IPS-18a (cell line): Measurements from ENCODE around the gene MRPS5.

Experiments used
- H3K27ac ChIP-seq: one replicate; pipeline ENCODE4 v1.5.1; 2013; ENCODE audit warnings: low read length
- H3K27me3 ChIP-seq: one replicate; pipeline ENCODE4 v1.6.1; 2013; ENCODE audit warnings: mild to moderate bottlenecking, low read length; ENCODE audit not compliant: control insufficient read depth, insufficient read depth
- H3K36me3 ChIP-seq: one replicate; pipeline ENCODE4 v1.6.1; 2013; ENCODE audit warnings: low read depth, low read length; ENCODE audit not compliant: control insufficient read depth
- H3K4me1 ChIP-seq: one replicate; pipeline ENCODE4 v1.6.1; 2013; ENCODE audit warnings: low read depth, low read length; ENCODE audit not compliant: control insufficient read depth
- H3K4me3 ChIP-seq: one replicate; pipeline ENCODE4 v1.5.1; 2013; ENCODE audit warnings: low read length
- H3K9ac ChIP-seq: one replicate; pipeline ENCODE4 v1.6.1; 2013; ENCODE audit warnings: mild to moderate bottlenecking, low read length, moderate library complexity
- H3K9me3 ChIP-seq: one replicate; pipeline ENCODE4 v1.6.1; 2013; ENCODE audit warnings: low read depth, low read length; ENCODE audit not compliant: control insufficient read depth

The MRPS5 gene

DNA sequence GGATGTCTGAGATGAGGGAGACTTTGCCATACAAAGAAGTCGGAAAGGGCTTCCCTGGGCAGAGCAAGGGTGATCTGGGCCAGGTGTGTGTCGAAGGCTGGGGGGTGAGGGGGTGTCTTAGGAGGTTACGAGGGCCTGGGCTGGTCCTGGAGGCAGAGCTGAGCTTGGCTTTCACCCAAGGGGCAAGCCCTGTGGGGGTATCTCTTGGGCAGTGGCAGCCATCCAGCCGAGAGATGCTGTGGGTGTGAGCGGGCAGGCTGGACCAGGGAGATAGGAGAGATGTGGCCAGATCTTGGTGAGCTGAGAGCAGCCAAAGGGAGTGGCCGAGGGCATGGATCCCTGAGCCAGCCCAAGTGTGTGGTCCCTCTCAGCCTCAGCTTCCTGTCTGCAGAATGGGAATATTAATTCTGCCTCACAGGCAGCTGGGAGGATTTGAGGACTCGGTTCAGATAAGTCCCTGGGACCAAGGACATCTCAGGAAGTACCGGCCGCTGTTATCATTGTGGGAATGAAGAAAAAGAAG, 63.1 kb downstream of the MRPS5 start:
- Histone ChIP-seq H3K27ac (no peak overlapping the region), H3K9ac (no peak overlapping the region), H3K4me1 (peaks cover 8% of the 10 kb centered on the region), H3K27me3 (no peaks in the 10 kb centered on the region), H3K36me3 (no peaks in the 10 kb centered on the region), H3K4me3 (no peak overlapping the region), H3K9me3 (no peaks in the 10 kb centered on the region)

GRCh38 chr2:95057535-95058370, 63.9 kb downstream of the MRPS5 start:
- H3K27me3 ChIP-seq = no peaks in the 10 kb centered on the region
- no peak overlapping the region for H3K9ac ChIP-seq
- no peak overlapping the region for H3K27ac ChIP-seq
- H3K4me1 ChIP-seq = peaks cover 4% of the 10 kb centered on the region
- no peaks in the 10 kb centered on the region for H3K36me3 ChIP-seq
- H3K4me3 ChIP-seq = no peak overlapping the region
- no peaks in the 10 kb centered on the region for H3K9me3 ChIP-seq

DNA sequence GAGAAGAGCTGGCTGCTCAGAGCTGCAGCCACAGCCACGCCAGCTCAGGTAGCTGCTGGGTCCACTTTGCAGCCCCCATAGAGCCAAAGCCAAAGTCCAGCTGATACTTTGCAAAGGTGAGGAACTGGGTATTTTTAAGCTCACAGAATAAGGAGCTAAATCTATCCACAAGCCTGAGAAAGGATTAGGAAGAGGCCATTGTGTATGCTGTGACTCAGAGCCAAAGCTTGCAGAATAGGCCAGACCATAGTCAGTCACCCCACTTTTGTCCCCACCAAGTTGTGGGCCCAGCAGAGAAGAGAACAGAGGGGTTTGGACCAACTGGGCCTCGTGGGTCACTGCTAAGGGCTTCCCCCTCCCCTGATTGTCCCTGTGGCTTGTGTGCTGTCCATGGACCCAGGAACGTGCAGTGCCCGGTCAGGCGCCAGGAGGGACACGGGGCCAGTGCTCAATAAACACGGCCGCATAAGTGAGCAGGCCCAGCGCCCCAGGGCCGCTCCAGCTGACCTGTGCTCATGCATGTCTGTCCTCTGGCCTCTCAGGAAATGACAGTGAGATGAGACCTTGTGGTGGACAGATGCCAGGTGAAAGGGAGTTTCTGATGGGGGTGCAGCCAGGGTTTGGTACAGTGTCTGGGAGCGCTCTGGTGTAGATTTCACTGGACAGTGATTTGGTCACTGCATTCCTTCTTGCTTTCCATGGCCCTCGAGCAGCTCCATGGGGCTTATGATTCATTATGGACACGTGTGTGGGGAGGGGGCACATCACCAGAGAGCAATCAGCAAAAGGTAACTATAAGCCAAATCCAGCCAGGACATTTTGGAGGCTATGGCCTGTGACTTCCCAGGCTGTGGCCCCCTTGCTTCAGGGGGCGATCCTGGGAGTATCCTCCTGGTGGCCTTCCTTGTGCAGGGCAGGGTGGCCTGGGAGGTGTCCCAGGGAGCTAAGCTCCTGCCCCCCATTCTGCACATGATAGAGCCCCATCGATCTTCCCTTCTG, 64.8 kb downstream of the MRPS5 start:
- no peak overlapping the region for H3K9ac ChIP-seq

GRCh38 chr2:95056044-95056443, 65.6 kb downstream of the MRPS5 start:
- H3K9ac ChIP-seq = no peak overlapping the region
- H3K4me1 ChIP-seq = no peaks in the 10 kb centered on the region
- no peak overlapping the region for H3K4me3 ChIP-seq
- H3K36me3 ChIP-seq = no peaks in the 10 kb centered on the region
- no peaks in the 10 kb centered on the region for H3K9me3 ChIP-seq
- H3K27ac ChIP-seq = no peak overlapping the region
- H3K27me3 ChIP-seq = no peaks in the 10 kb centered on the region

More for the DNA sequence above, 64.8 kb downstream of the MRPS5 start:
- Histone ChIP-seq H3K4me1 (no peaks in the 10 kb centered on the region), H3K9me3 (no peaks in the 10 kb centered on the region), H3K36me3 (no peaks in the 10 kb centered on the region), H3K27me3 (no peaks in the 10 kb centered on the region), H3K27ac (no peak overlapping the region), H3K4me3 (no peak overlapping the region)

GRCh38 chr2:95055262-95055661, 66.3 kb downstream of the MRPS5 start:
- Histone ChIP-seq H3K27me3 (no peaks in the 10 kb centered on the region), H3K9ac (no peak overlapping the region), H3K27ac (no peak overlapping the region), H3K9me3 (no peaks in the 10 kb centered on the region), H3K36me3 (no peaks in the 10 kb centered on the region), H3K4me1 (no peaks in the 10 kb centered on the region), H3K4me3 (no peak overlapping the region)

- no peaks in the 10 kb centered on the region for H3K4me1 ChIP-seq
- no peak overlapping the region for H3K27ac ChIP-seq
- H3K36me3 ChIP-seq = no peaks in the 10 kb centered on the region
- no peak overlapping the region for H3K4me3 ChIP-seq
- no peaks in the 10 kb centered on the region for H3K27me3 ChIP-seq
- H3K9me3 ChIP-seq = no peaks in the 10 kb centered on the region
- H3K9ac ChIP-seq = no peak overlapping the region
Measured at GRCh38 chr2:95054016-95054415, 67.6 kb downstream of the MRPS5 start.

- no peak overlapping the region for H3K4me3 ChIP-seq
- no peaks in the 10 kb centered on the region for H3K9me3 ChIP-seq
- H3K36me3 ChIP-seq = no peaks in the 10 kb centered on the region
- no peaks in the 10 kb centered on the region for H3K4me1 ChIP-seq
- no peak overlapping the region for H3K27ac ChIP-seq
- no peak overlapping the region for H3K9ac ChIP-seq
- no peaks in the 10 kb centered on the region for H3K27me3 ChIP-seq
Measured at GRCh38 chr2:95053543-95053942, 68.1 kb downstream of the MRPS5 start.

- Histone ChIP-seq H3K36me3 (no peaks in the 10 kb centered on the region), H3K27me3 (no peaks in the 10 kb centered on the region), H3K4me3 (no peak overlapping the region), H3K9me3 (no peaks in the 10 kb centered on the region), H3K9ac (no peak overlapping the region), H3K27ac (no peak overlapping the region), H3K4me1 (no peaks in the 10 kb centered on the region)
Measured at GRCh38 chr2:95052804-95053479, 68.7 kb downstream of the MRPS5 start.

DNA sequence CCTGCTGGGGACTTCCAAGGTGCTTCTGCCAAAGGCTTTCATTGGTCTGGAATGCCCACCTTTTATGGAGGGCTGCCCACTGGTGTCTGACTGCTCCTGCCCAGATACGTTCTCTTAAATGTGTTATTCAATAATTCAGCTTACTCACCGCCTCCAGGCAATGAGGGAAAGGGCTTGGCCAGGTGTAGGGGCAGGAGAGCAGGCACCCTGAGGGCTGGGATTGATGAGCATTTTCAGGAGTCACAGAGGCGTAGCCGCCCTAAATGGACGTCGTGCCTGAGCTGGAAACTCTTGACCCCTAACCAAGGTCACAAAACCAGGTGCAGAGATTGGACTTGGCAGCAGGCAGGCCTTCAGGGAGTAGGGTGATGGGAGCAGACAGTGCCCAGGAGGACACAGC, 69.3 kb downstream of the MRPS5 start:
- H3K4me1 ChIP-seq = no peaks in the 10 kb centered on the region
- H3K9me3 ChIP-seq = no peaks in the 10 kb centered on the region
- H3K9ac ChIP-seq = no peak overlapping the region
- no peaks in the 10 kb centered on the region for H3K27me3 ChIP-seq
- H3K27ac ChIP-seq = no peak overlapping the region
- no peaks in the 10 kb centered on the region for H3K36me3 ChIP-seq
- H3K4me3 ChIP-seq = no peak overlapping the region

DNA sequence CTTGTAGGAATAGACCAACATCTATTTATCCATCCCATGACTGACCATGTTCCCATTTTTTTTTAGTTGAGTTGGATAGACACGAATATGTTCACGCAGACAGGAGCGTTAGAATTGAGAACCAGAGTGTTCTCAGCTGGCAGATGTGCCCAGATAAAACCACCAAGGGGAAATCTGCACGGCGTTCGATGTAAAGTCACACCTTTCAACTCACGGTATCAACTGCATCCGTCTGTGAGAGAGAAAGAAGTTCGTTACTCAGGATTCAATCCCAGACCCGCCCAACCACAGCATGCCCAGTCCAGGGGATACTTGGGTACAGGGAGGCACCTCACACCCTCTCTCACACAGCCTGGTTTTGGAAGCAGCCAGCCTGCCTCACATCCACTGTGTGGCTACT, 70.0 kb downstream of the MRPS5 start:
- Histone ChIP-seq H3K27ac (no peak overlapping the region), H3K36me3 (no peaks in the 10 kb centered on the region), H3K9ac (no peak overlapping the region), H3K4me3 (no peak overlapping the region), H3K9me3 (no peaks in the 10 kb centered on the region), H3K27me3 (no peaks in the 10 kb centered on the region), H3K4me1 (no peaks in the 10 kb centered on the region)
